Fibroblast of lung (primary cell): Measurements from ENCODE around the gene ERRFI1. TPM values are rescaled to one million over a fixed set of nuclear protein-coding genes. Genes with fewer than 3 reads are reported as not detected.

Source experiments
- DNase-seq, 2 donors: peaks; one replicate each; pipeline versions ENCODE4 v3.0.0 to v3.0.0-alpha.2; 2010; ENCODE audit warnings: low read depth in 2 of 2
- H2AFZ ChIP-seq: 2 replicates; pipeline ENCODE4 v1.5.1; 2012; ENCODE audit warnings: low read length, control low read depth, inconsistent platforms
- H3K27ac ChIP-seq: 2 replicates; pipeline ENCODE4 v1.5.1; 2011; ENCODE audit warnings: low read length, control low read depth; ENCODE audit not compliant: insufficient read depth
- H3K27me3 ChIP-seq: 2 replicates; pipeline ENCODE4 v1.5.1; 2011; ENCODE audit warnings: mild to moderate bottlenecking, low read length; ENCODE audit not compliant: control insufficient read depth, insufficient read depth
- H3K36me3 ChIP-seq: 2 replicates; pipeline ENCODE4 v1.5.1; 2011; ENCODE audit warnings: low read length; ENCODE audit not compliant: control insufficient read depth, insufficient read depth
- H3K4me1 ChIP-seq: 2 replicates; pipeline ENCODE4 v1.5.1; 2011; ENCODE audit warnings: low read length; ENCODE audit not compliant: control insufficient read depth, insufficient read depth; ENCODE audit errors: extremely low read depth
- H3K4me2 ChIP-seq: 2 replicates; pipeline ENCODE4 v1.5.1; 2011; ENCODE audit warnings: low read length, control low read depth; ENCODE audit not compliant: insufficient read depth; ENCODE audit errors: extremely low read depth
- H3K4me3 ChIP-seq, 4 experiments: fragments of 200-600 bp in 1 of 4; sonication (generic) in 1 of 4; replicated peaks in 1 of 4; 2 replicates each; pipeline ENCODE4 v1.5.1; 2011 to 2016; ENCODE audit warnings: low read length in 4 of 4, low read depth in 3 of 4, mild to moderate bottlenecking in 3 of 4, control low read depth in 2 of 4, inconsistent platforms in 1 of 4, mixed read lengths in 1 of 4; ENCODE audit not compliant: insufficient read depth in 1 of 4; ENCODE audit errors: control extremely low read depth in 1 of 4
- H3K79me2 ChIP-seq: 2 replicates; pipeline ENCODE4 v1.5.1; 2012; ENCODE audit warnings: mild to moderate bottlenecking, low read length, inconsistent platforms; ENCODE audit not compliant: control insufficient read depth, insufficient read depth
- H3K9ac ChIP-seq: 2 replicates; pipeline ENCODE4 v1.5.1; 2011; ENCODE audit warnings: mild to moderate bottlenecking, low read length, control low read depth; ENCODE audit not compliant: insufficient read depth
- H3K9me3 ChIP-seq: 2 replicates; pipeline ENCODE4 v1.5.1; 2012; ENCODE audit warnings: low read depth, low read length; ENCODE audit not compliant: control insufficient read depth, insufficient read depth
- H4K20me1 ChIP-seq: 2 replicates; pipeline ENCODE4 v1.5.1; 2011; ENCODE audit warnings: low read length; ENCODE audit not compliant: control insufficient read depth, insufficient read depth; ENCODE audit errors: extremely low read depth
- CTCF ChIP-seq, 2 donors: IDR thresholded peaks in 1 of 2; conservative IDR thresholded peaks in 1 of 2; 1 replicate in 1 of 2; 2 replicates in 1 of 2; pipeline ENCODE4 v1.5.1; 2011 to 2012; ENCODE audit warnings: low read length in 2 of 2, control low read depth in 1 of 2, inconsistent platforms in 1 of 2, low read depth in 1 of 2, mild to moderate bottlenecking in 1 of 2
- EZH2 ChIP-seq: IDR thresholded peaks from 2 replicates; pipeline ENCODE4 v1.5.1; 2012; ENCODE audit warnings: low read length, control low read depth, mild to moderate bottlenecking; ENCODE audit errors: missing control alignments
- polyA plus RNA-seq, 2 donors: library from polyadenylated mRNA; depleted of rRNA in 1 of 2; stranded (reverse) in 1 of 2; unstranded in 1 of 2; fragments of >200 nt; gene quantifications; 2 replicates each; pipeline ENCODE4 v1.2.1, GENCODE V29; 2011 to 2012; ENCODE audit warnings: missing spikeins in 1 of 2
- total RNA-seq: library from RNA; depleted of rRNA; stranded (reverse); fragments of >200 nt; gene quantifications from 2 replicates; pipeline ENCODE4 v1.2.1, GENCODE V29; 2014

The ERRFI1 gene
- total and polyA plus RNA-seq, 2 donors (not counting 1 experiment from before 2014, with no cell fraction given): 46.2 to 105 TPM

- Histone ChIP-seq H3K27me3 (no peaks in the 10 kb centered on the region), H2AFZ (no peak overlapping the region), H3K36me3 (peaks cover 18% of the 10 kb centered on the region), H3K9me3 (no peaks in the 10 kb centered on the region), H3K4me1 (no peaks in the 10 kb centered on the region), H3K4me2 (no peak overlapping the region), H3K79me2 (peaks cover 17% of the 10 kb centered on the region), H4K20me1 (no peaks in the 10 kb centered on the region), H3K4me3 (no peak overlapping the region), H3K9ac (no peak overlapping the region), H3K27ac (no peak overlapping the region)
- no peak for DNase-seq
- TF ChIP-seq CTCF (conservative IDR thresholded peaks at IDR 0.05 in 1 of 2, IDR thresholded peaks at IDR 0.05 in 1 of 2; ENCODE audit: low read depth in 1 of 2, low read length in 2 of 2): no peak
- no peak for TF ChIP-seq EZH2
Measured at GRCh38 chr1:7970246-7970645, 55.9 kb downstream of the ERRFI1 start.

- no peak for TF ChIP-seq EZH2
- TF ChIP-seq CTCF (conservative IDR thresholded peaks at IDR 0.05 in 1 of 2, IDR thresholded peaks at IDR 0.05 in 1 of 2; ENCODE audit: low read depth in 1 of 2, low read length in 2 of 2): no peak
- H4K20me1 ChIP-seq: no peaks in the 10 kb centered on the region
- H3K27me3 ChIP-seq: no peaks in the 10 kb centered on the region
- no peak overlapping the region for H3K9ac ChIP-seq
- no peak overlapping the region for H3K4me3 ChIP-seq
- no peak for DNase-seq
- H3K27ac ChIP-seq: no peak overlapping the region
- H3K79me2 ChIP-seq: peaks cover 35% of the 10 kb centered on the region
- no peaks in the 10 kb centered on the region for H3K9me3 ChIP-seq
- H2AFZ ChIP-seq: no peak overlapping the region
- no peaks in the 10 kb centered on the region for H3K4me1 ChIP-seq
- H3K4me2 ChIP-seq: no peak overlapping the region
- peaks cover 20% of the 10 kb centered on the region for H3K36me3 ChIP-seq
Measured at GRCh38 chr1:7967651-7968050, 58.5 kb downstream of the ERRFI1 start.

GRCh38 chr1:7967196-7967595 is 58.9 kb downstream of the ERRFI1 start:
- H2AFZ ChIP-seq: no peak overlapping the region
- no peaks in the 10 kb centered on the region for H3K27me3 ChIP-seq
- H3K27ac ChIP-seq: no peak overlapping the region
- no peaks in the 10 kb centered on the region for H3K9me3 ChIP-seq
- no peak overlapping the region for H3K4me3 ChIP-seq
- H3K36me3 ChIP-seq: peaks cover 19% of the 10 kb centered on the region
- peaks cover 2% of the 10 kb centered on the region for H3K4me1 ChIP-seq
- no peak for TF ChIP-seq CTCF (conservative IDR thresholded peaks at IDR 0.05 in 1 of 2, IDR thresholded peaks at IDR 0.05 in 1 of 2; ENCODE audit: low read depth in 1 of 2, low read length in 2 of 2)
- no peak overlapping the region for H3K4me2 ChIP-seq
- H3K79me2 ChIP-seq: peaks cover 39% of the 10 kb centered on the region
- H4K20me1 ChIP-seq: no peaks in the 10 kb centered on the region
- H3K9ac ChIP-seq: no peak overlapping the region
- no peak for DNase-seq
